DOHH2 (cell line): ENCODE results near the gene CTNS.

ENCODE experiments used
- H3F3A ChIP-seq: fragments of 200-600 bp; sonication (generic), shearing (Covaris generic); 2 replicates; pipeline ENCODE4 v1.6.0; 2016; ENCODE audit warnings: antibody characterized with exemption, mild to moderate bottlenecking; ENCODE audit not compliant: control insufficient read depth, insufficient read depth
- H3K27ac ChIP-seq: fragments of 200-600 bp; sonication (generic); 2 replicates; pipeline ENCODE4 v1.5.1; 2014; ENCODE audit warnings: low read depth, mild to moderate bottlenecking, low read length, moderate library complexity
- H3K27me3 ChIP-seq: fragments of 200-600 bp; sonication (generic); 2 replicates; pipeline ENCODE4 v1.6.1; 2014; ENCODE audit warnings: mild to moderate bottlenecking, low read length, mixed read lengths; ENCODE audit not compliant: control insufficient read depth
- H3K36me3 ChIP-seq: fragments of 200-600 bp; sonication (generic); 2 replicates; pipeline ENCODE4 v1.6.1; 2014; ENCODE audit warnings: mild to moderate bottlenecking, low read length, moderate library complexity, mixed read lengths; ENCODE audit not compliant: control insufficient read depth
- H3K4me1 ChIP-seq: fragments of 200-600 bp; sonication (generic); 2 replicates; pipeline ENCODE4 v1.6.1; 2014; ENCODE audit warnings: mild to moderate bottlenecking, low read length, mixed read lengths; ENCODE audit not compliant: control insufficient read depth
- H3K4me2 ChIP-seq: fragments of 200-600 bp; sonication (generic); 2 replicates; pipeline ENCODE4 v1.6.0; 2014; ENCODE audit warnings: mild to moderate bottlenecking, low read length, moderate library complexity
- H3K4me3 ChIP-seq: fragments of 200-600 bp; sonication (generic); 2 replicates; pipeline ENCODE4 v1.5.1; 2014; ENCODE audit warnings: mild to moderate bottlenecking, low read length, mixed read lengths
- H3K79me2 ChIP-seq: fragments of 200-600 bp; sonication (generic); 2 replicates; pipeline ENCODE4 v1.6.1; 2014; ENCODE audit warnings: mild to moderate bottlenecking, low read length, mixed read lengths; ENCODE audit not compliant: control insufficient read depth
- H3K9me2 ChIP-seq: fragments of 200-600 bp; sonication (generic); replicated peaks from 2 replicates; pipeline ENCODE4 v1.6.1; 2014; ENCODE audit warnings: mild to moderate bottlenecking, low read length, mixed read lengths; ENCODE audit not compliant: control insufficient read depth
- H3K9me3 ChIP-seq: fragments of 200-600 bp; sonication (generic); 2 replicates; pipeline ENCODE4 v1.6.1; 2014; ENCODE audit warnings: antibody characterized with exemption, low read length, mixed read lengths; ENCODE audit not compliant: control insufficient read depth, insufficient read depth
- H4K20me1 ChIP-seq: fragments of 200-600 bp; sonication (generic); 2 replicates; pipeline ENCODE4 v1.6.0; 2014; ENCODE audit warnings: low read depth, mild to moderate bottlenecking, antibody characterized with exemption, low read length, moderate library complexity; ENCODE audit not compliant: control insufficient read depth, insufficient read depth
- EZH2phosphoT487 ChIP-seq: fragments of 200-600 bp; sonication (generic); IDR thresholded peaks from 2 replicates; pipeline ENCODE4 v1.6.1; 2017; ENCODE audit warnings: borderline replicate concordance, mild to moderate bottlenecking, antibody characterized with exemption, low read length, moderate library complexity, mixed read lengths
- TF ChIP-seq, protein P1 (sequence below): fragments of 200-600 bp; sonication (generic); IDR thresholded peaks from one replicate; pipeline ENCODE4 v1.5.1; 2014; ENCODE audit warnings: antibody characterized with exemption, mild to moderate bottlenecking, low read depth, low read length; ENCODE audit not compliant: poor library complexity, severe bottlenecking

The CTNS gene

GRCh38 chr17:3657588-3657869 is 21.0 kb downstream of the CTNS start:
- Histone ChIP-seq H3K9me3 (no peaks in the 10 kb centered on the region), H3K27ac (no peak overlapping the region), H3K4me3 (no peak overlapping the region), H3K9me2 (no peaks in the 10 kb centered on the region), H3K27me3 (no peaks in the 10 kb centered on the region), H4K20me1 (no peaks in the 10 kb centered on the region), H3K36me3 (no peaks in the 10 kb centered on the region), H3K4me2 (no peak overlapping the region), H3F3A (no peaks in the 10 kb centered on the region), H3K4me1 (no peaks in the 10 kb centered on the region), H3K79me2 (no peaks in the 10 kb centered on the region)
- TF ChIP-seq, protein P1, sequence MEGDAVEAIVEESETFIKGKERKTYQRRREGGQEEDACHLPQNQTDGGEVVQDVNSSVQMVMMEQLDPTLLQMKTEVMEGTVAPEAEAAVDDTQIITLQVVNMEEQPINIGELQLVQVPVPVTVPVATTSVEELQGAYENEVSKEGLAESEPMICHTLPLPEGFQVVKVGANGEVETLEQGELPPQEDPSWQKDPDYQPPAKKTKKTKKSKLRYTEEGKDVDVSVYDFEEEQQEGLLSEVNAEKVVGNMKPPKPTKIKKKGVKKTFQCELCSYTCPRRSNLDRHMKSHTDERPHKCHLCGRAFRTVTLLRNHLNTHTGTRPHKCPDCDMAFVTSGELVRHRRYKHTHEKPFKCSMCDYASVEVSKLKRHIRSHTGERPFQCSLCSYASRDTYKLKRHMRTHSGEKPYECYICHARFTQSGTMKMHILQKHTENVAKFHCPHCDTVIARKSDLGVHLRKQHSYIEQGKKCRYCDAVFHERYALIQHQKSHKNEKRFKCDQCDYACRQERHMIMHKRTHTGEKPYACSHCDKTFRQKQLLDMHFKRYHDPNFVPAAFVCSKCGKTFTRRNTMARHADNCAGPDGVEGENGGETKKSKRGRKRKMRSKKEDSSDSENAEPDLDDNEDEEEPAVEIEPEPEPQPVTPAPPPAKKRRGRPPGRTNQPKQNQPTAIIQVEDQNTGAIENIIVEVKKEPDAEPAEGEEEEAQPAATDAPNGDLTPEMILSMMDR, result no peak
- no peak for TF ChIP-seq EZH2phosphoT487

- Histone ChIP-seq H3K4me2 (no peak overlapping the region), H3K9me2 (no peaks in the 10 kb centered on the region), H3K27me3 (no peaks in the 10 kb centered on the region), H3K9me3 (no peaks in the 10 kb centered on the region), H3K4me1 (no peaks in the 10 kb centered on the region), H3K79me2 (no peaks in the 10 kb centered on the region), H3K4me3 (no peak overlapping the region), H3K36me3 (no peaks in the 10 kb centered on the region), H3F3A (no peaks in the 10 kb centered on the region), H3K27ac (no peak overlapping the region), H4K20me1 (no peaks in the 10 kb centered on the region)
- TF ChIP-seq EZH2phosphoT487, result no peak
- TF ChIP-seq, protein P1, result no peak
These were observed 21.6 kb downstream of the CTNS start for GRCh38 chr17:3657874-3658783.

DNA sequence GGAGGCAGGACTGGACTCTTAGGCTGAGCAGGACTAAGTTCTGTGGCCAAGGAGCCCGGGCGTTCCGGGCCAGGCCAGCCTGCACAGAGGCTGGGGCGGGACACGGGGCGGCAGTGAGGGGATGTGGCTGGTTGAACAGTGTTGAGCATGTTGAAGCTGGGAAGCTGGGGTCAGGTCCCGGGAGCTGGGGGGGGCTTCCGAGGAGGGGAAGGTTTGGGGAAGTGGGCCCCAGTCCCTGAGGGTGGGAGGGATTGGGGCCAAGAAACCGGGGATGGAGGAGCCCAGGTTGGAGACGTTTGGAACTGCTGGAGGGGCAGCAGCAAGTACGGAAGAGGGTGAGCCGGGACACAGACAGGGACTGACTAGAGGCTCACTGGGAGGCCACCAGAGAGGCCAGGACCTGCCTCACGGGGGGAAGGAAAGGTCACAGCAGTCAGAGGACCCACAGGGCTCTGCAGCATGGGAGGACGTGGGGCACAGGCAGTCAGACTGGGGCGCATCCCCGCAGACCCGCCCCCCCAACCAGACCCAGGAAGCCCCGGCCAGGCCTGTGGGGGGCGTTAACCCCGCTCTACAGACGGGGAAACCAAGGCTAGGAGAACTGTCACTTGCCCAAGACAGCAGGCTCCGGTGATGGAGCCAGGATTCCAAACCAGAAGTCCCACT is 22.4 kb downstream of the CTNS start:
- TF ChIP-seq, protein P1, result no peak
- no peak for TF ChIP-seq EZH2phosphoT487
- H3K36me3 ChIP-seq, result no peaks in the 10 kb centered on the region
- H3K4me3 ChIP-seq, result no peak overlapping the region
- H3F3A ChIP-seq, result no peaks in the 10 kb centered on the region
- H4K20me1 ChIP-seq, result no peaks in the 10 kb centered on the region
- H3K4me1 ChIP-seq, result no peaks in the 10 kb centered on the region
- H3K79me2 ChIP-seq, result no peaks in the 10 kb centered on the region
- H3K27ac ChIP-seq, result no peak overlapping the region
- no peak overlapping the region for H3K4me2 ChIP-seq
- no peaks in the 10 kb centered on the region for H3K27me3 ChIP-seq
- no peaks in the 10 kb centered on the region for H3K9me3 ChIP-seq
- H3K9me2 ChIP-seq, result no peaks in the 10 kb centered on the region
